DLD1 (cell line): ENCODE data around the gene NRM.
"Not testable (repeated sequence)": the region's sequence is repeated elsewhere in the genome, so short reads cannot be mapped to it uniquely, and the experiment has no call there.

Experiments used
- in situ Hi-C: cut with HindIII; loops from 2 replicates; pipeline ENCODE4 v1.10.0; 2017; ENCODE audit warnings: low sequenced_read_pairs

Gene NRM, protein sequence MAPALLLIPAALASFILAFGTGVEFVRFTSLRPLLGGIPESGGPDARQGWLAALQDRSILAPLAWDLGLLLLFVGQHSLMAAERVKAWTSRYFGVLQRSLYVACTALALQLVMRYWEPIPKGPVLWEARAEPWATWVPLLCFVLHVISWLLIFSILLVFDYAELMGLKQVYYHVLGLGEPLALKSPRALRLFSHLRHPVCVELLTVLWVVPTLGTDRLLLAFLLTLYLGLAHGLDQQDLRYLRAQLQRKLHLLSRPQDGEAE

DNA sequence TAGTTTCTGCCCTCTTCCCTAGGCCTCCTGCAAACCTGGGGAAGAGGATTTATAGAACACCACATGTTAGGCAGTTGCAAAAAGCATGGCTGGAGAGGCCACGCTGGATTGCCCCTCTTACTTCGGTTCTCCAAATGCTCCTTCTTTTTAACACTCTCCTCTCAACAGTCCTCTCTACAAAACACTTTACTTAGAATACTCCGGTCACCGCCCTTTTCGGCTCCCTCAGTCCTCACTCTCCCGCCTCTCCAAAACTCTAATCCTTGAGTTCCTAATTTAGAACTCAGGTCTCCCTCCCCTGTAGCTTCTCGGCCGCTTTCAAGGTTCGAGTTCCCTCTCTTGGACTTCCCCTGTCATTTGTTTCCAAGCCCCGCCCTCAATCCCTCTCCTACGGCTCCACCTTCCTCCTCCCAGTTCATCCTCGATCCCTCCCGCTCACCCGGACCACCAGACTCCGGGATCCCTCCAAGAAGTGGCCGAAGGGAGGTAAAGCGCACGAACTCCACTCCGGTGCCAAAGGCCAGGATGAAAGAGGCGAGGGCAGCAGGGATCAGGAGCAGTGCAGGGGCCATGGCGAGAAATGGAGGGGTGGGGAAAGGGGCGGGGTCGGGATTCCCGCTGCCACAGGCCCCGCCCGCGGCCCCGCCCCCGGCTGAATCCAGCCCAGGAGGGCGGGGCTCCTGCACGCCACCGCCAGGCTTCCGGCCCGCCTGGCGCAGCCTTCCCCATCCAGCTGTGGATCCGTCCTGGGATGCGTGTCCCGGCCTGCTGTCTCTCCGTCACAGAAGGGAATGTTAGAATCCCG lies at the start of gene NRM:
NRM (minus strand) TSS at position 582 of the 805 bp plus-strand sequence; CDS start at position 572, 10 bp downstream.
- in situ Hi-C loops = no loop called here

DNA sequence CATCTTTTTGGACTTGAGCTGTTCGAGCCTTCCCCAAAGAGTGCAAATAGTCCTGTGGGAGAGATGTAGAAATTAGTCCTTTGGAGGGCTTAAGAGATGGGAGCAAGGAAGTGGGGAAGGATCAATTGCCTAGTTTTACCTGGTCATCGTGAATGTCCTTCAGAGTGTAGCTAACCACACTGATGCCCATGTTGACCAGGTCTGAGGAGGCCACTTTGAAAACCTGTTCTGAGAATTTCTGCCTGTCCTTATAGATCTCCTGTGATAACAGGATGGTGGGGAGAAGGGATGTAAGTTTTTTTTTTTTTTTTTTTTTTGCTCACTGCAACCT lies 49.7 kb upstream of the NRM start:
- in situ Hi-C loops = loop anchor here (25.0 kb wide), 1 partner anchor 147 kb away; the partner anchor contains the start of gene DDR1

DNA sequence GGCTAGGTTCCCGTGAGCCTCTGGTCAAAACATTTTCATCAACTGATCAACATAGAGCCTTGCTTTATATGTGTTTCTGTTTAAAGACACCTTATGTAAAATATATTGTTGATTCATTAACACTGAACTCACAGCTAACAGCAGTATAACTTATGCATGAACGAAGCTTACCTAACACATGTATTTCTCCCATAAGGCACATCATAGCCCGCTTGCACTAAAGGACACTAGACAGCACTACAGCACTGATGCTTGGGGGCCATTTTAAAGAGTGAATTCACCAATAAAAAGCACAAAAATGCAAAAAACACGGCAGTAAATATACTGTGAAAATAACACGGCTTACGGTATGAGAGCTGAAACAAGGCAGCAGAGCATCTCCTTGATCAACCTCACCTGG lies 47.7 kb upstream of the NRM start:
- in situ Hi-C loops = loop anchor here (25.0 kb wide), 1 partner anchor 149 kb away; the partner anchor contains the start of gene DDR1

DNA sequence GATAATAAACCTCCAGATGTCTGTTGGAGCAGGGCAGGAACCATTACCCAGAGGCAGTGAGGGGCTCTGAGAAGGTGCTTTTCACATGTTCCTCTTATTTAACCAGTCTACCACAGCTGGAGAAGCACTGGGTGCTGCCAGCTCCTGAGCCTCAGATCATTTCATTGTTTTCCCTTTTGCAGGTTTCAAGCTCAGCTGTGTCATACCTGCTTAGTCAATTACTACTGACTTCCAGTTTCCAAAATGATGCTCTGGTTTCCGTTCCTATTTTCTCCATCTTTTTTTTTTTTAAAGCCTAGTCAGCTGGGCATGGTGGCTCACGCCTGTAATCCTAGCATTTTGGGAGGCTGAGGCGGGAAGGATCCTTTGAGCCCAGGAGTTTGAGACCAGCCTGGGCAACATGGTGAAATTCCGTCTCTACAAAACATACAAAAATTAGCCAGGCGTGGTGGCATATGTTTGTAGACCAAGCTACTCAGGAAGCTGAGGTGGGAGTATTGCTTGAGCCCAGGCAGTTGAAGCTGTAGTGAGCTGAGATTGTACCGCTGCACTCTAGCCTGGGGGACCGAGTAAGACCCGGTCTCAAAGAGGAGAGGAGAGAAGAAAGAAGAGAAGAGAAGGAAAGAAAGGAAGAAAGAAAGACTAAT lies 45.0 kb upstream of the NRM start:
- in situ Hi-C loops = loop anchor here (25.0 kb wide), 1 partner anchor 152 kb away; the partner anchor contains the start of gene DDR1

DNA sequence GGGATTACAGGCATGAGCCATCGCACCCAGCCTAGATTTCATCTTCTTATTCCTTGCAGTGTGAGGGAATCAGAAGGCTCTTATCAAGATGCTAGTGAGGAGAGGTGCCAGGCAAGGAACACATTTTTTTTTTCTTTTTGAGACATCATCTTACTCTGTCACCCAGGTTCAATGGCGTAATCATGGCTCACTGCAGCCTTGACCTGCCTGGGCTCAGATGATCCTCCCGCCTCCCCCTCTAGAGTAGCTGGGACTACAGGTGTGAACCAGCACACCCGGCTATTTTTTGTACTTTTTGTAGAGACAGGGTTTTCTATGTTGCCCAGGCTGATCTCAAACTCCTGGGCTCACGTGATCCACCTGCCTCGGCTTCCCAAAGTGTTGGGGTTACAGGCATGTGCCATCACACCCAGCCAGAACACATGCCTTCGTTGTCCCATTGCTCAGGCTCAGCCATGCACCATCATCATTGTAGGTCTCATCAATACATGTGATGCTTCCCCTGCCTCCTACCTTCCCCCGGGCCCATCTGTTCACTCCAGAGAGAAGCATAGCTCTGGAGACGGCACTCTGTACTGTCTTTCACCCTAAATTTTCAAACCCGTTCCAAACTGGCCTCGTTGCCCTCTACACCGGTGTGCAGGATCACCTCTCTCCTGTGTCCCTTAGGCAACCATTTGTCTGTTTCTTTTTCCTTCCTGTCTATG lies 41.6 kb upstream of the NRM start:
- in situ Hi-C loops = loop anchor here (25.0 kb wide), 1 partner anchor 155 kb away; the partner anchor contains the start of gene DDR1

DNA sequence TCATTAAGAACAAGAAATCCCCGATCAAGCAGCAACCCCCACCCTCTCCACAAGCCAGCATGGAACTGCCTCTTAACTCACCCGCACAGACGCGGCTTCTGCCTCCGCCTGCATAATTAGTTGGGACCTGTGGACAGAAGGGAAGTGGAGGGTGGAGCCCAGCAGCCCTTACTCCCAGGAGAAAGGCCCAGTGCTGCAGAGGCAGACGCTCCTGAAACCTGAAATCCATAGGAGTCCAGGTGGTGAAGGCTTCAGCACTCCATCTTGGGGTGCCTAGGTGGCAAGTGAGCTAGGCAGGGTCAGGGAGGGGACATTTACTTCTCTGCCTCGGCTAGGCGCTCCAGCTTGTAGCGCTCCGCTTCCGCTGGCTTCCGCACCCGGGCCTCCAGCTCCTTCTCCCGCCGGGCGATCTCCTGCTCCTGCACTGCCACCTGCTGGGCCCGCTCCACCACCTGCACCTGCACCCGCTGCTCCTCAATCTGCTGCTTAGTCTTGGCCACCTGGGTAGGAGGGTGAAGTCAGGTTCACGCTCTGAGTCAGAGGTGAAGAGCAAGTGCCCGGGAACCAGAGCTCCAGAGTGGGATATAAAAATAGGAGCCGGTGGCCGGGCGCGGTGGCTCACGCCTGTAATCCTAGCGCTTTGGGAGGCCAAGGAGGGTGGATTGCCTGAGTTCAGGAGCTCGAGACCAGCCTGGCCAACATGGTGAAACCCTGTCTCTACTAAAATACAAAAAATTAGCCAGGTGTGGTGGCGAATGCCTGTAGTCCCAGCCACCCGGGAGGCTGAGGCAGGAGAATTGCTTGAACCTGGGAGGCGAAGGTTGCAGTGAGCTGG lies 40.0 kb upstream of the NRM start:
- in situ Hi-C loops = loop anchor here (25.0 kb wide), 1 partner anchor 156 kb away; the partner anchor contains the start of gene DDR1

DNA sequence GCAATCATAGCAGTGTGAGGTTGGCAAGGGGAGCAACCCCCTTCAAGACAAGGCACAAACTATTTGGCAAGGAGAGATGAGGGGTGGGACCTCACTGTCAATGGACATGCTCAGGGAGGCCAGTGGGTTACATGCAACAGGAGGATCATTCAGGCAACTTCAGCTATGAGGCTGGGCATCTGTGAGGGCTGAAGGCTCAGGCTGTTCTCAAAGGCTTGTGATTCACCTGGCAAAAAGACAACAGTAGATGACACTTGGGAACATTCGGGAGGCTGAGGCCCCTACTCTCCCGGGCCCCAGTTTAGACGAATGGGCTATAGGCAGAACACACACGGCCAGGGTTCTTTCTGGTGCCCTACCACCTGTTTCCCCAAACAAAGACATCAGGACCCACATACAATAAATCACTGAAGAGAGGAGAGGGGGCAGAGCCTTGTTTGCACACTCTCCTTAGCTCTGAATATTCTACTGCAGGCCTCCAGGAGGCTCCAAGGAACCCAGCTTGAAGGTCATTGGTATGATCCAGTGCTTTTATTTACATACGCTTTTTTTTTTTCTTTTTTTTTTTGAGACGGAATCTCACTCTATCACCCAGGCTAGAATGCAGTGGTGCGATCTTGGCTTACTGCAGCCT lies 37.3 kb upstream of the NRM start:
- in situ Hi-C loops = loop anchor here (25.0 kb wide), 1 partner anchor 159 kb away; the partner anchor contains the start of gene DDR1

DNA sequence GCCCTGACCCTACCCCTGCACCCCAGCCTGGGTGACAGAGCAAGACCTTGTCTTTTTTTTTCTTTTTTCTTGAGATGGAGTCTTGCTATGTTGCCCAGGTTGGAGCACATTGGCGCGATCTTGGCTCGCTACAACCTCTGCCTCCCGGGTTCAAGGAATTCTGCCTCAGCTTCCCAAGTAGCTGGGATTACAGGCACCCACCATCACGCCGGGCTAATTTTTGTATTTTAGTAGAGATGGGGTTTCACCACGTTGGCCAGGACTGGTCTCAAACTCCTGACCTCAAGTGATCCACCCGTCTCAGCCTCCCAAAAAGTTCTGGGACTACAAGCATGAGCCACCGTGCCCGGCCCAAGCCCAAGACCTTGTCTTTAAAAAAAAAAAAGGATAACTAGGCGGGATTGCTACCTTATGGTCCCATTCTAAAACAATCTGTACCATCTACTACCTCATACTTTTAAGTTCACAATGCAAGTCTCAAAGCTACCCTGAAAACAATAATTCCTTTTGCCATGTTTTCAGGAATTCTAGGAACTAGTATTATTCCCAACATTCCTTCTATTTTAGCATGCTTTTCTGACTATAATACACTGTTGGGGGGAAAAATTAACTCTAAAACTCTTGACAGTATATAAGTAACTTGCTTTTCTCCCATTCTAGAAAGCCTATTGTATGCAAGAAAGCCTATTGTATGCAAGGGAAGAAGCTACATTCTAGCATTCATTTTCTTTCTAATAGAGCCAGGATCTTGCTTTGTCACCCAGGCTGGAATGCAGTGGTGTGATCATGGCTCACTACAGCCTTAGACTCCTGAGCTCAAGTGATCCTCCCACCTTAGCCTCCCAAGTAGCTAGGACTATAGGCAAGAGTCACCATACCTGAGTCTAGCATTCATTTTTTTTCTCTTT lies 36.0 kb upstream of the NRM start:
- in situ Hi-C loops = loop anchor here (25.0 kb wide), 1 partner anchor 161 kb away; the partner anchor contains the start of gene DDR1

DNA sequence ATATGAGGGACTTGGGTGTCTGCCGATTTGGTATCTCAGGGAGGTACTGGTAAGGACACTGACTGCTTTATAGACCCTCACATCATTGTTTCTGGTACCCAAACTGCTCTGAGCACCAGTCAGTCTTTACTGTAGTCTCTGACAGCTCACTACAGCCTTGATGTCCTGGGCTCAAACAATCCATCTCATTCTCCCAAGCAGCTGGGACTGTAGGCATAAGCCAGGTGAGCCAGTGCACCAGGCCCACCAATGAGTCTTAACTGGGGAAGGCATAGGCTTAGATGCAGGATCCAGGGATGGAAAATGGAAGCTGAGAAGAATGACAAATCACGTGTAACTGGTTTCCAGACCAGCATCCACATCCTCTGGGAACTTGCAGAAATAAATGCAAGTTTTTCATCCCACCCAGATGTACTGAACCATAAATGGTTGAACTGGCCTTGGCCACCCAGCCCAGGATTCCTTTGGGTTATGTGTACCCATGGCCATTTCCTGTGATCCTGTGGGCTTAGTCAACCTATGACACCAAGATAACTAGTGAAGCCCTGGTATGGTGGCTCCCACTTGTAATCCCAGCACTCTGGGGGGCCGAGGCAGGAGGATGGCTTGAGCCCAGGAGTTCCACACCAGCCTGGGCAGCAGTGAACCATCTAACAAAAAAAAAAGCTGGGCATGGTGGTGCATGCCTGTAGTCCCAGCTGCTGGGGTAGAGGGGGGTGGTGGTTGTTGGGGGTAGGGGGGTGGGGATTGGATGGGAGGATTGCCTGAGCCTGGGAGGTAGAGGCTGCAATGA lies 35.1 kb upstream of the NRM start:
- in situ Hi-C loops = loop anchor here (25.0 kb wide), 1 partner anchor 161 kb away; the partner anchor contains the start of gene DDR1

DNA sequence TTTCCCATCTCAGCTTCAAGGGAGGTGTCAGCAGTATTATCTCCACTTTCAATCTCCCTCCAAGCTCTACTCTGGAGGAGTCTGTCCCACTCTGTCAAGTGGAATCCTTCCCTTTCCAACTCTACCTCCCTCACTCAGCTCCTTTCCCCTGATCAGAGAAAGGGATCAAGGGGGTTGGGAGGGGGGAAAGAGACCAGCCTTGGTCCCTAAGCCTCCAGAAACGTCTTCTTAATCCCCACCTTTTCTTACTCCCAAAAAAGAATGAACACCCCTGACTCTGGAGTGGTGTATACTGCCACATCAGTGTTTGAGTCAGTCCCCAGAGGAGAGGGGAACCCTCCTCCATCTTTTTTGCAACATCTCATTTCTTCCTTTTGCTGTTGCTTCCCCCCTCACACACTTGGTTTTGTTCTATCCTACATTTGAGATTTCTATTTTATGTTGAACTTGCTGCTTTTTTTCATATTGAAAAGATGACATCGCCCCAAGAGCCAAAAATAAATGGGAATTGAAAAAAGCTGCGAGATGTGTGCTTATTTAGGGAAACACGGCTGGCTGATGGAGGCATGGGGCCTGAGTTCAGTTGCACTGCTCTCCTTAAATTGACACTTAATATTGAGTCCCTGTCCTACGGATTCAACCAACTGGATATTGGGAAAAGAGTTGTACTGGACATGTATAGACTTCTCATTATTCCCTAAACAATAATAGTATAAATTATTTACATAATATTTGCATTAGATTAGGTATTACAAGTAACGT lies 34.3 kb upstream of the NRM start:
- in situ Hi-C loops = loop anchor here (25.0 kb wide), 1 partner anchor 162 kb away; the partner anchor contains the start of gene DDR1

DNA sequence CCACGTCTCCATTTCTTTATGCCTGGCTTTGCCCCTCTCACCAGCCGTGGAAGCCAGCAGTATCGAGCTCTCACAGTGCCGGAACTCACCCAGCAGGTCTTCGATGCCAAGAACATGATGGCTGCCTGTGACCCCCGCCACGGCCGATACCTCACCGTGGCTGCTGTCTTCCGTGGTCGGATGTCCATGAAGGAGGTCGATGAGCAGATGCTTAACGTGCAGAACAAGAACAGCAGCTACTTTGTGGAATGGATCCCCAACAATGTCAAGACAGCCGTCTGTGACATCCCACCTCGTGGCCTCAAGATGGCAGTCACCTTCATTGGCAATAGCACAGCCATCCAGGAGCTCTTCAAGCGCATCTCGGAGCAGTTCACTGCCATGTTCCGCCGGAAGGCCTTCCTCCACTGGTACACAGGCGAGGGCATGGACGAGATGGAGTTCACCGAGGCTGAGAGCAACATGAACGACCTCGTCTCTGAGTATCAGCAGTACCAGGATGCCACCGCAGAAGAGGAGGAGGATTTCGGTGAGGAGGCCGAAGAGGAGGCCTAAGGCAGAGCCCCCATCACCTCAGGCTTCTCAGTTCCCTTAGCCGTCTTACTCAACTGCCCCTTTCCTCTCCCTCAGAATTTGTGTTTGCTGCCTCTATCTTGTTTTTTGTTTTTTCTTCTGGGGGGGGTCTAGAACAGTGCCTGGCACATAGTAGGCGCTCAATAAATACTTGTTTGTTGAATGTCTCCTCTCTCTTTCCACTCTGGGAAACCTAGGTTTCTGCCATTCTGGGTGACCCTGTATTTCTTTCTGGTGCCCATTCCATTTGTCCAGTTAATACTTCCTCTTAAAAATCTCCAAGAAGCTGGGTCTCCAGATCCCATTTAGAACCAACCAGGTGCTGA lies 33.3 kb upstream of the NRM start:
- in situ Hi-C loops = not testable (repeated sequence)

DNA sequence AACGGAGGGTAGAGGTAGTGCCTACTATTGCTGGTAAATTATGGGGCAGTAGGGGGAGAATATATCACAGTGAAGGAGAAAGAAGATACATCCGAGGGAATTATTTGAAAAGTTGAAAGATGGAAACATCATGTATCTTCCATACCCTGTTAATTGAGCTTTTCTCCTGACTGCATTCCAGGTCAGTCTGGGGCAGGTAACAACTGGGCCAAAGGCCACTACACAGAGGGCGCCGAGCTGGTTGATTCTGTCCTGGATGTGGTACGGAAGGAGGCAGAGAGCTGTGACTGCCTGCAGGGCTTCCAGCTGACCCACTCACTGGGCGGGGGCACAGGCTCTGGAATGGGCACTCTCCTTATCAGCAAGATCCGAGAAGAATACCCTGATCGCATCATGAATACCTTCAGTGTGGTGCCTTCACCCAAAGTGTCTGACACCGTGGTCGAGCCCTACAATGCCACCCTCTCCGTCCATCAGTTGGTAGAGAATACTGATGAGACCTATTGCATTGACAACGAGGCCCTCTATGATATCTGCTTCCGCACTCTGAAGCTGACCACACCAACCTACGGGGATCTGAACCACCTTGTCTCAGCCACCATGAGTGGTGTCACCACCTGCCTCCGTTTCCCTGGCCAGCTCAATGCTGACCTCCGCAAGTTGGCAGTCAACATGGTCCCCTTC lies 32.5 kb upstream of the NRM start:
- in situ Hi-C loops = not testable (repeated sequence)

DNA sequence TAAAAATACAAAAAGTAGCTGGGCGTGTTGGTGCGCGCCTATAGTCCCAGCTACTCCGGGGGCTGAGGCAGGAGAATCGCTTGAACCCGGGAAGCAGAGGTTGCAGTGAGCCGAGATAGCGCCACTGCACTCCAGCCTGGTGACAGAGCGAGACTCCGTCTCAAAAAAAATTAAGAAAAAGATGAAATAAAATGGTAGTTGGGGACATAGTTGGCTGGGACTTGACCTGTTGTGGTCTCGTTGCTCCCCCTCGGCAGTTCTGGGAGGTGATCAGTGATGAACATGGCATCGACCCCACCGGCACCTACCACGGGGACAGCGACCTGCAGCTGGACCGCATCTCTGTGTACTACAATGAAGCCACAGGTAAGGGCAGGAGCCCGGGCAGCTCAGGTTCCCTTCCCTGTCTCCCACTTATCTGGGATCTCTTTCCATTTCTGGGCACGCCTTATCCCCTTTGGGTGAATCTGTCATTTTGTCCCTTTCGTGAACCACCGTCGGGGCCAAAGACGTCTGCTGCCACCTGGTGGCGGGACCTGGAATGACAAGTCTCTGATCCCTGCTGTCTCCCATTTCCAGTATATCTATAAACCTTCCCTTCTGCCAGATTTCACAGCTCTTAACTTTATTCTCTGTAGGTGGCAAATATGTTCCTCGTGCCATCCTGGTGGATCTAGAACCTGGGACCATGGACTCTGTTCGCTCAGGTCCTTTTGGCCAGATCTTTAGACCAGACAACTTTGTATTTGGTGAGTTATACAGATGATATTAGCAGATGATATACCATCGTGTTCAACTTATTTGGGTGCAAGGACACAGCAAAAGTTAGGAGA lies 31.7 kb upstream of the NRM start:
- in situ Hi-C loops = no loop called here

DNA sequence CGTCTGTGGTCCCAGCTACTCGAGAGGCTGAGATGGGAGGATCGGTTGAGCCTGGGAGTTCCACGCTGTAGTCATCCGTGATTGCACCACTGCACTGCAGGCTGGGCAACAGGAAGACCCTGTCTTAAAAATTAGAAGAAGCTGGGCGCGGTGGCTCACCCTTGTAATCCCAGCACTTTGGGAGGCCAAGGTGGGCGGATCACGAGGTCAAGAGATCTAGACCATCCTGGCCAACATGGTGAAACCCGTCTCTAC lies 31.2 kb upstream of the NRM start:
- in situ Hi-C loops = not testable (repeated sequence)
